GM18526 (cell line): ENCODE results near the gene LLGL1.

Experiments
- POLR2A ChIP-seq: IDR thresholded peaks from 3 replicates; pipeline ENCODE4 v1.6.1; 2011; ENCODE audit not compliant: insufficient read length; ENCODE audit errors: extremely low read depth

Gene LLGL1

DNA sequence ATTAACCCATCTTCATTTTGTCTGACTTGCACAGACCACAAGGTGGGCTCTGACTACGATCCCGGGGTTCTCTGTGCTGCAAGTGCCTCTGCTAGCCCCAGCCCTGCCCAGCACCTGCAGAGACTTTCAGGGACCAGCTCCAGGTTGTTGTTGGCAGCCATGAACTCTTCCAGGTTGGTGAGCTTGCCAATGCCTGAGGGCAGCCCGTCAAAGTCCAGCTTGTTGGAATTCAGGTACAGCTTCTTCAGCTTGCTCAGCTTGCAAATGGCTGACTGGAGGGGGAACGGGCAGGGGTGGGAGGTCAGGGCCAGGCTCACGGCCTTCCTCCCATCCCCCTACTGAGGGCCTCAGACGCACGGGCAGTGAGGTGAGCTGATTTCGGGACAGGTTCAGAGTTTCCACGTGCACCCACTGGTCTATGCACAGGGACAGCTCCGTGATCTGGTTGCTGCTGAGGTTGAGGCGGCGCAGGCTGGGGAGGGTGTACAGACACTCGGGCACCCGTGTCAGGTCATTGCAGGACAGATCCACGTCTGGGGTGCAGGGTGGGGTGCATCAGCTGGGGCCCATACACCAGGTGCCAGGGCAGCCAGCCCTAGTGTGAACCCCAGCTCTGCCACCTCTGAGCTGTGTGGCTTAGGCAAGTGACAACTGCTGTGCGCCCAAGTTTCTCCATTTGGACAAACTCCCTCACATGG, 27.9 kb downstream of the LLGL1 start:
- no peak for TF ChIP-seq POLR2A

DNA sequence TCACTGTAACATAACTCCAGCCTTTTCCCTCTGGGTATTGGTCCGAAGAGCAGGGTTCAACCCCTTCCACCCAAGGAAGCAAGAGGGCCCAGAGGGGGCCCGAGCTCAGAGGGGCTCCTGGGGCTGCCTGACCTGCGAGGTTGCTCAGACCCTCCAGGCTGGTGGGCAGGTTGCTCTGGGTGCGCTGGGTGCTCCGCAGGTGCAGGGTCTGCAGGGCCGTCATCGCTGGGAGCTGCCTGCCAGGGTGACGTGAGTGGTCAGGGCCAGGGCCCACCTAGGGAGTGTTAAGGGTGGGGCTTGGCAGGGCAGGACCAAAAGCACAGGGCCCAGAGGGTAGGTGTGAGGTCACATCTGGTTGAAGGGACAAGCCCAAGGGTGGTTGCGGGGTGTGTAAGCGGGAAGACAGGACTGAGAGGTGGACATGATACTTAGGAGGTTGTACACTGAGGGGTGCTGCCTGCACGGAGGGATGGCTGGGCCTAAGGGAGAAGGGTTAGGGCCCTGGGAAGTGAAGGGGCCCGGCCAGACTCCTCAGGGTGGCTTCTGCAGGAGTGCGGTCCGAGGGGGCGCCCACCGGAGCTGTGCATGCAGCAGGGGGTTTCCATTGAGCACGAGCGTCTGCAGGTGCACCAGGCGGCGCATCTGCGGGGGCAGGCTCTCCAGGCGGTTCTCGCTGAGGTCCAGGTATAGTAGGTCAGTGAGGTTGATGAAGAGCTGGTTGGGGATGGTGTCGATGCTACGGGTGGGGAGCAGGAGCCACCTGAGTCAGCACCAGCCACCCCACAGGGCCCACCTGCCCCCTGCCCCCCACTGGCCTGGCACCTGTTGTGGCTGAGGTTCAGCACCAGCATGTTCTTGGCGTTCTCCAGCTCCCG, 28.7 kb downstream of the LLGL1 start:
- TF ChIP-seq POLR2A = no peak

DNA sequence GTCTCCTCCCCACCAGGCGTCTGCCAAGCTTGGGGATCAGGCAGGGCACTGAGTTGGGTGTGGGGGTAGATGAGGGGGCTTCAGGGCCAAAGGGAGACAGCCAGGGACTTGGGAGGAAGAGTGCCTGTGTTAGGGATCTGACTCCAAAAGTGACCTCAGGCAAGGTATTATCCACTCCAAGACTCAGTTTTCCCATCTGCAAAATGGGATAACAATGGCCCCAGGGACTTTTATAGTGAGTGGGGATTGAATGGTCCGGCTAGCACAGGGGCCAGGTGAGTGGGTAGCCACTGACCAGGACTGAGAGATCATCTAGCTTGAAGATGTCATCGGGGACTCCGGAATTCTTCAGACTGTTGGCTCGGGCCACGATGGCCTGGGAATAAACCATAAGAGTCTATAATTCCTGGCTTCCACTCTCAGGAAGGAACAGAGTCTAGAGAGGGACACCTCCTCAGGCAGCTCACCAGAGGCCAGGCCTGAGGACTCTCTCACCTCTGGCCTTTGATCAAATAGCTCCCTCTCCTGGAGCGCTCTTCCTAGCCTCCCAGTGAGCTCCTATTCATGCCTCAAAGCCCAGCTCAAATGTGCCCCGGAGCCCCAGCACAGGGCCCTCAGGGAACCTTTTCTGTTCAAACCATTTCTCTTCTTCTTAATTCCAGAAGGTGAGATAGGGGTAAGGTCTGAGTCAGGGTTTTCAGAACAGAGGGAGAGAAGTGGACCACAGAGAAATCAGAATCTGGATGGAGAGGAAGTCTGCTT, 29.6 kb downstream of the LLGL1 start:
- TF ChIP-seq POLR2A = no peak

DNA sequence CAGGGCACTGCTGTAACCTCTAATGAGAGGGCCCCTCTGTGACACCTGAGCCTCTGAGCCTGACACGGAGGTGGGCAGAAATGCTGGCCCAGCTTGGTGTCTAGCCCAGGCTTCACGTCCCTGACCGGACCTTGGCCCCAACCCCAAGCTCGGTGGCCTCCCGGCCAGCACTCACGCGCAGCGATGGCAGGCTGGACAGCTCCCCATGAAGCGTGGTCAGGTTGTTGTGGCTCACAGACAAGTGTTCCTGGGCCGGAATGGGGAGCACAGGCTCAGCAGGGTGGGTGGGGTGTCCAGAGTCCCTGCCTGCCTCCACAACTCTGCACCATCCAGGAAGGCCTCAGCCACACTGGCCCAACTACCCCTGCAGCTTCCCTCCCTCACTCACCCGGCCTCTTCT, 30.9 kb downstream of the LLGL1 start:
- no peak for TF ChIP-seq POLR2A

DNA sequence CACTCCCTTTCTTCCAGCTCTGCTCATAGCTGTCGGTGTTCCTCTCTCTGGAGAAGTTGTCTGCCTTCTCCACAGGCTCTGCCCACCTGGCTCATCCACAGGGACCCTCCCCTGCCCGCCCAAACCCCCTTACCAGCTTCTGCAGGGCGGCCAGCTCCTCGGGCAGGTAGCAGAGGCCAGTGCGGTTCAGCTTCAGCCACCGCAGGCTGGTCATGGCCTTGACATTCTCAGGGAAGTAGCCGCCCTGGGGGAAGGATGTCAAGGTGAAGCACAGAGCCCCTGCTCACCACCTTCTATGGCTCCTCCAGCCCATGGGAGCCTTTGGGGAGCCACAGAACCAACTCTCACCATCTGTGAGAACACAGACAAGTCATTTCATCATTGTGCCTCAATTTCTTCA, 31.3 kb downstream of the LLGL1 start:
- TF ChIP-seq POLR2A = no peak

DNA sequence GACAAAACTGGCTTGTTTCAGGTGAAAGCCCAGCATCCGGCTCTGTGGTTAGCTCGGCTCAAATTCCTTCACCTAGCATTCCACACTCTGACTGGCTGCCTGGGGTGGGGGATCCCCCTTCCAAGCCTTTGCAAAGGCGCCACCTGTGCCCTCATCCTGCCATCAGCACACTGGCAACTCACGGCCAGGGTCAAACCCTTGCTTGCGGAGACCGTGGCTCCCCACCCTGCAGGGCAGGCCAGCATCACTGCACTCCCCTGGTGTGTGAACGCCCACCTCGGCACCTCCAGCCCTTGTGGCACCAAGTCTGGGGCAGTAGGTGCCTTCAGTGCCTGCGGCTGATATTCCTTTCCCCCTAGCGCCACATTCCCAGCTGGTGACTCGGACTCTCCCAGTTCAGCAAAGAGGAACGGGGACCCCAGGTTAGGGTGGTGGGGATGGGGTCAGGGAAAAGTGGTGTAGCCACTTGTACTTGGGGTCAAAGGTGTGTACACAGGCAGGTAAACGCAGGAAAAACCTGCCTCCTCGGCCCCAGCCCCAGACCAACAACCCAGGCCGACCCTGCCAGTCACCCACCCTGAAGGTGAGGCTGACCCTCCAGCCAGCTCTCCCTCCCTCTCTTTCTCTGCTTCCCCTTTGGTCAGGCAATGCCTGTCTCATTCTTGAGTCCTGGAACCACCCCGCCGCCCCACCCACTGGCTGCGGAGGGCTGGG, 32.0 kb downstream of the LLGL1 start:
- no peak for TF ChIP-seq POLR2A

DNA sequence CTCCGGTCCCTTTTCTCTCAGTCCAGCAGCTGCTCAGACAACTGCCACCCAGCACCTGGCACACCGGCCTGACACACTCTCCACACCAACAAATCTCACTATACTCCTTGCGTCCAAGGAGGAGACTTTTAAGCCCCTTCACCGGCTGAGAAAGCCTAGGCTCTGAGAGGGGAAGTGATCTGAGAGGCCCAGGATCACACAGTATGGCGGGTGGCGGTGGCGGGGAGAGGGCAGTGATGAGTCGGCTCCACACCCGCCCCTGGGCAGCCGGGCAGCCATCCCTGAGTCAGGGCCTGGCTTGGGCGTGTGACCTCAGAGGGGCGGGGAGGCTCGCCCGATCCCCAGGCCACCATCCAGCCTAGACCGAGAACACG, 32.5 kb downstream of the LLGL1 start:
- TF ChIP-seq POLR2A = peak; percentile 38

DNA sequence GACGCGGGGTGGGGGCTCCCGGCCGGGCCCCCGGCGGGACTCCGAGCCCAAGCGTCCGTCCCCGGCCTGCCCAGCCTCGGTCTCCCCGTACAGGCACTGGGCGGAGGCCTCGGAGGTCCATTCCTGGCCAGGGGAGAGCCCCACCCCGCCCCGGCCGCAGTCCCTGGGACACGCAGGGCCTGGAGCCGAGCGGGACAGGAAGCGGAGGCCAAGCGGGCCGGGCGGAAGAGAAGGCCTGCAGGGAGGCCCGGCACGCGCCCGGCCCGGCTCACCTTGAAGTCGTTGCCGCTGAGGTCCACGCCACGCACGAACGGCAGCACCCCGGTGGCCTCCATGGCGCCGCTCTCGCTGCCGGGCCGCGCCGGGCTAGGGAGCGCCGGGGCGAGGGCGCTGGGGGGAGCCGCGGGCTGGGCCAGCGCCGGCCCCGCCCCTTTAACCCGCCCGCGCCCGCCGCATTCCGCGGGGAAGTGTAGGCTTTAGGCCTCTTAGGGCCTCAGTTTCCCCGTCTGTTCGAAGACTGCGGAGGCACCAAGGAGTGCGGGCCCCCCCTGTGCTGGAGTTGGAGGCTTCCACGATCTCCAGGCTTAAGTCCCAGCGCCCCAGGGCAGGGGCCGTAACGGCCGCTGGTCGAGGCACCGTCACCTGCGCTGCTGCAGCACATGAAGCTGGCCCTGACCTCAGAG, 33.1 kb downstream of the LLGL1 start, which contains the start of gene FLII:
TSS of gene FLII (minus strand) at position 383 of the 683 bp plus-strand sequence. CDS start at position 335, 48 bp downstream.
- TF ChIP-seq POLR2A = peak; percentile 41

DNA sequence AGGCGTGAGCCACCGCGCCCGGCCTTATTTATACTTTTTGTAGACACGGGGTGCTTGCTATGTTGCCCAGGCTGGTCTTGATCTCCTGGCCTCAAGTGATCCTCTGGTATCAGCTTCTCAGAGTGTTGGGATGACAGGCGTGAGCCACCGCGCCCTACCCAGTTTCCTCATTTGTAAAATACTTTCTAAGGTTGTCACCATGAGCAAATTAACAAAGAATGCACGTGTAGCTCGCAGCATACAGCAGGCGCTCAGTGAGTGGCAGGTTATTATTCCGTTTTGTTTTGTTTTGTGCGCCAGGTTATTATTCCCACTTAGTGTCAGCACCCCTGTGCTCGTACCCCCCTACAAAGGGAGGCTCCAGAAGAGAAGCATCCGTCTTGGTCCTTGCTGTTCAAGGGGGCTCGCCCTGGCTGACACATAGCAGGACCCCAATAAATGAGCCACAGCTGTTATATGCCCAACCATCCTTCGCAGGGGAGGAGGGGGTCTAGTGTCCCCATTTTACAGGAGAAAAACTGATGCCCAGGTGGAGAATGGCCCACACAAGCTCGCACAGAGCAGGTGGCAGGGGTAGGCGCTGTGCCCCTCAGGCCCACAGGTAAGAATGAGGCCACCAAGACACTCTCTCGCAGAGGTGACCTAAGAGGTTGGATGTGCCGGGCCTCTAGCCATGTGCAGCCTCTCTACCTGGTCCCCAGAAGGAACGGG, 34.3 kb downstream of the LLGL1 start:
- TF ChIP-seq POLR2A = no peak

DNA sequence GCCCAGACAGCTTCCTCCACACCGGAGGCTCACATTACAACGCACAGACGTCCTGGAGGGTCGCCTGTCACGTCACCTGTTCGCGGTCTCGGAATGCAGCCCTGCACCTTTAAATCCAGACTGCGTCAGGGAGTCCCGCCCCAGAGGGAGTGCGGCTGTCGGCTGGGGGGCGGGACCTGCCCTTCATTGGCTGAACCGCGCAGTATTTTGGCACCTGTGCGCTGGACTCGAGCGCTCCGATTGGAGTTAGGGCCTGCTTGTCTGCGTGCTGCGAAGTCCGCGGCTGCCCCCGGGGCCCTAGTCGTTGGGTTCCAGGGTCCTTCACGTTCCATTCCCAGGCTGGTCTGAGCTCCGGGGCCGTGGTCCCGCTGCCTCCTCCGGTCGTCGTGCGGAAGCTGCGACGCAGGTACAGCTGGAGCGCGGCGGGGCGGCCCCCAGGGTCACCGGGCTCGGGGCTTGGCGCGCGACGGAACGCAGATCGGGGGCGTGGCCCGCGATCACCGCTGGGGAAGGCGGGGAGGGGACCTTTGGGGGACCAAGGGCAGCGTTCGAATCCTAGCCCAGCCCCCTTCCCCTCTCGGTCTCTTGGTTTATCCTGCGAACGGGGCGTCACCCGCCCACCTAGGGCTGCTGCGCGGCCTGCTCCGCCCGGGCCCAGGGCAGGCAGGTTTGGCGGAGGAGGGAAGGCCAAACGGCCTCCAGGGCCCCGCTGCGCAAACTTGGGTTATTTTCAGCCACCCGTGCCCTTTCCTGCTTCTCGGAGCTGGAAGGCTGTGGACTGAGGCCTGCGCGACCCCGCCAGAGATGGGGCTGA, 35.1 kb downstream of the LLGL1 start, which contains the start of gene MIEF2:
TSS of gene MIEF2 (plus strand) at position 331 of the 814 bp plus-strand sequence. CDS start 2,059 bp downstream, outside the sequence.
- TF ChIP-seq POLR2A = peak; percentile 35

DNA sequence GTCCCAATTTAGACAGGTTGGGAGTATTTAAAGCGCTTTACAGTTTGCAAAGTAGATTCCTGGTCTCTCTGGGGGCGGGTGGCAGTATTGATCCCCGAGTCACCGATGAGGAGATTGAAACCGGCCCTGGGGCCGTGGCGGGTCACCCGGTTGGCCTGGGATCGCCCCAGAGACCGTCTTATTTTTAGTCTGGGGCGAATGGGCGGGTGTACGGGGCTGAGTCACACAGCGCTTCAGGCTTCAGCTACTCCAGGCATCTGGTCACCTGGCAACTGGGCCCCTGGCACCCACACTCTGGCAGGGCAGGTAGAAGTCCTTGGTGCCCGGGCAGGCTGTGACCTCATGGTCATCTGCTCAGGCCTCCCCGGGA, 35.7 kb downstream of the LLGL1 start:
- TF ChIP-seq POLR2A = no peak

DNA sequence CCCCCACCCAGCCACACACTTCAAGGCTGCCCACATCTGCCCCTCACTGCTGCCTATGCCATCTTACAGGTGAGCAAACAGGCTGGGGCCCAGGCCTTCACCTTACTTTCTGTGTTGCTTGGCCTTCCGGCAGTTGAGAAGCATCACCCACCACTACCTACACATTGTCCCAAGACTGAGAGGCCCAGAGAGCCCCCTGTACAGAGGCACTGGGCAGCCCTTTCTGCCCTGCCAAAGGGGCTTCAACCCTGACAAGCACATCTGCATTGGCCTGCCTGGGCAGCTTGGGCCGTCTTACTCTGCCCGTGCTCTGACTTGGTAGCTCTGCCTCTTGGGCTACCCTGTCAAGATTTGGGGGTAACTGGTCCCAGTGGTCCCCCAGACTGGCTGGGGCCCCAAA, 36.2 kb downstream of the LLGL1 start:
- TF ChIP-seq POLR2A = no peak

DNA sequence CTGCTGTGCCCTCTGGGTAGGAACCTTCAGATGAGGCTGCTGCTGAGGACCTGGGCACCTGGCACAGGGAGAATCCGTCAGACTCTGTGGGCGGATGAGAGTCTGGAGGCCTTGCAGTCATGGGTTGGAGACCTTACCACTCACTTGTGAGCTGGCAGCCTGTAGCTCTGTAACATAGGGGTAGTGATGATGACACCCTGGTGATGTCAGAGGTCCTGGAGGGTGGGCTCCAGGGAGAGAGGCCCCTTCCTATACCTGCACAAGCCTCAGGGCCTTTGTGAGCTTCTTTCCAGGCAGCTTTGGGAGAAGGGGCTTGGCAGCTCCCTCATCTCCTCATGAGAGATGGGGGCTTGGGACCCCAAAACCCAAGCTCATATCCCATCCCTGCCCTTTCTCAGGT, 36.7 kb downstream of the LLGL1 start:
- TF ChIP-seq POLR2A = no peak
